Measurements from ENCODE around the gene BAAT.

BAAT gene

GRCh38 chr9:101323129-101323528 lies 61.7 kb downstream of the BAAT start:
- no peaks in the 10 kb centered on the region for H3K36me3 Mint-ChIP-seq (ENCODE audit: low read depth)
- no peaks in the 10 kb centered on the region for H3K4me1 Mint-ChIP-seq
- H3K9me3 Mint-ChIP-seq = peaks cover 5% of the 10 kb centered on the region
- TF ChIP-seq CTCF (IDR thresholded peaks at IDR 0.05; ENCODE audit: unreplicated experiment in 3 of 3) = no peak
- no peak overlapping the region for H3K4me3 Mint-ChIP-seq
- no peaks in the 10 kb centered on the region for H3K27me3 Mint-ChIP-seq (ENCODE audit: low read depth)
- H3K27ac Mint-ChIP-seq = no peak overlapping the region

GRCh38 chr9:101317735-101318134 lies 67.1 kb downstream of the BAAT start:
- H3K36me3 Mint-ChIP-seq (ENCODE audit: low read depth) = no peaks in the 10 kb centered on the region

DNA sequence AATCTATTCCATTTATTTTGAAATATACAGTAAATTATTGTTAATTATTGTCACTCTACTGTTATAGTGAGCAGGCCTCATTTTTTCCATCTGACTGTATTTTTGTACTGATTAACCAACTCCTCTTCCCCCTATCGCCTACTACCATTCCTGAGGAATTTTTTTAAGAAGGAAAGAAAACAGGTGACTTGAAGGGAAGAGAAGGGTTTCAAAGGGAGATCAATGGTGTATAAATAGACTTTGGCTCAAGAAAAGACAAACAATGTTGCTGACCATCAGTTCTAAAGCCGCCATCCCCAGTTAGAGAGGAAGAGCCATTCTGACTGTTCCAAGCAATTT lies 69.7 kb downstream of the BAAT start:
- H3K4me1 Mint-ChIP-seq = peaks cover 45% of the 10 kb centered on the region
- H3K4me3 Mint-ChIP-seq = no peak overlapping the region
- no peaks in the 10 kb centered on the region for H3K36me3 Mint-ChIP-seq (ENCODE audit: low read depth)
- no peaks in the 10 kb centered on the region for H3K9me3 Mint-ChIP-seq
- no peaks in the 10 kb centered on the region for H3K27me3 Mint-ChIP-seq (ENCODE audit: low read depth)
- peak overlapping the region in 1 of 3 experiments; percentile 51 for H3K27ac Mint-ChIP-seq
- no peak for TF ChIP-seq CTCF (IDR thresholded peaks at IDR 0.05; ENCODE audit: unreplicated experiment in 3 of 3)

More at GRCh38 chr9:101317735-101318134, 67.1 kb downstream of the BAAT start:
- no peaks in the 10 kb centered on the region for H3K27me3 Mint-ChIP-seq (ENCODE audit: low read depth)
- TF ChIP-seq CTCF (IDR thresholded peaks at IDR 0.05; ENCODE audit: unreplicated experiment in 3 of 3) = no peak
- H3K27ac Mint-ChIP-seq = no peak overlapping the region
- no peak overlapping the region for H3K4me3 Mint-ChIP-seq
- peaks cover 28% of the 10 kb centered on the region for H3K4me1 Mint-ChIP-seq
- H3K9me3 Mint-ChIP-seq = no peaks in the 10 kb centered on the region

DNA sequence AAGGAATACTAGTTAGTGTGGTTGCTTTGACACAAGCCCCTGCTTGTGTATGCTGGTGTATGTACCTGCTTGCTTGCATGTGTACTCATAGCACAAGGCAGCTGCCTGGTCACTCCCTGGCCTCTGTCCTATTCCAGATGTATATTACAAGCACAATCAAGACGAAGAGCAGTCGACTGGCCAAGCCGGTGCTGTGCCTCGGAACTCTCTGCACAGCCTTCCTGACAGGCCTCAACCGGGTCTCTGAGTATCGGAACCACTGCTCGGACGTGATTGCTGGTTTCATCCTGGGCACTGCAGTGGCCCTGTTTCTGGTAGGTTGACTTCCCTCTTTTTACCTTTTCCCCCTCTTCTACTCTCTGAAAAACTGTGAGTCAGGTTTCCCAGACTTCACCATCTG lies 72.1 kb downstream of the BAAT start:
- H3K4me1 Mint-ChIP-seq = peaks cover 62% of the 10 kb centered on the region
- H3K27ac Mint-ChIP-seq = peak overlapping the region in 2 of 3 experiments; percentile 33 to 54
- no peak overlapping the region for H3K4me3 Mint-ChIP-seq
- H3K36me3 Mint-ChIP-seq (ENCODE audit: low read depth) = no peaks in the 10 kb centered on the region
- no peaks in the 10 kb centered on the region for H3K9me3 Mint-ChIP-seq
- TF ChIP-seq CTCF (IDR thresholded peaks at IDR 0.05; ENCODE audit: unreplicated experiment in 3 of 3) = no peak
- H3K27me3 Mint-ChIP-seq (ENCODE audit: low read depth) = no peaks in the 10 kb centered on the region

GRCh38 chr9:101311758-101312420 lies 72.9 kb downstream of the BAAT start:
- Mint-ChIP-seq H3K4me1 (peaks cover 70% of the 10 kb centered on the region), H3K27ac (peak overlapping the region; percentile 36 to 73 (median 54)), H3K36me3 (ENCODE audit: low read depth) (no peaks in the 10 kb centered on the region), H3K27me3 (ENCODE audit: low read depth) (no peaks in the 10 kb centered on the region), H3K4me3 (no peak overlapping the region), H3K9me3 (no peaks in the 10 kb centered on the region)
- TF ChIP-seq CTCF (IDR thresholded peaks at IDR 0.05; ENCODE audit: unreplicated experiment in 3 of 3) = peak; percentile 70 to 83 (median 80)

GRCh38 chr9:101311191-101311590 lies 73.6 kb downstream of the BAAT start:
- H3K36me3 Mint-ChIP-seq (ENCODE audit: low read depth) = no peaks in the 10 kb centered on the region
- H3K4me3 Mint-ChIP-seq = no peak overlapping the region
- no peaks in the 10 kb centered on the region for H3K27me3 Mint-ChIP-seq (ENCODE audit: low read depth)
- no peak overlapping the region for H3K27ac Mint-ChIP-seq
- H3K4me1 Mint-ChIP-seq = peaks cover 72% of the 10 kb centered on the region
- TF ChIP-seq CTCF (IDR thresholded peaks at IDR 0.05; ENCODE audit: unreplicated experiment in 3 of 3) = no peak
- no peaks in the 10 kb centered on the region for H3K9me3 Mint-ChIP-seq
